Raji (cell line): Measurements from ENCODE around the gene GP1BB.

Experiments used
- POLR2A ChIP-seq: IDR thresholded peaks from 2 replicates; pipeline ENCODE4 v1.6.1; 2011; ENCODE audit warnings: low read depth, low read length, control low read depth; ENCODE audit not compliant: insufficient read depth

The GP1BB gene

GRCh38 chr22:19738664-19739447 lies 15.5 kb downstream of the GP1BB start:
- no peak for TF ChIP-seq POLR2A

GRCh38 chr22:19739448-19739895 lies 16.1 kb downstream of the GP1BB start:
- TF ChIP-seq POLR2A: no peak

- TF ChIP-seq POLR2A: no peak
Measured at GRCh38 chr22:19739911-19740449, 16.6 kb downstream of the GP1BB start.

GRCh38 chr22:19740586-19740985 lies 17.2 kb downstream of the GP1BB start:
- TF ChIP-seq POLR2A: no peak

GRCh38 chr22:19741053-19741452 lies 17.7 kb downstream of the GP1BB start:
- no peak for TF ChIP-seq POLR2A

DNA sequence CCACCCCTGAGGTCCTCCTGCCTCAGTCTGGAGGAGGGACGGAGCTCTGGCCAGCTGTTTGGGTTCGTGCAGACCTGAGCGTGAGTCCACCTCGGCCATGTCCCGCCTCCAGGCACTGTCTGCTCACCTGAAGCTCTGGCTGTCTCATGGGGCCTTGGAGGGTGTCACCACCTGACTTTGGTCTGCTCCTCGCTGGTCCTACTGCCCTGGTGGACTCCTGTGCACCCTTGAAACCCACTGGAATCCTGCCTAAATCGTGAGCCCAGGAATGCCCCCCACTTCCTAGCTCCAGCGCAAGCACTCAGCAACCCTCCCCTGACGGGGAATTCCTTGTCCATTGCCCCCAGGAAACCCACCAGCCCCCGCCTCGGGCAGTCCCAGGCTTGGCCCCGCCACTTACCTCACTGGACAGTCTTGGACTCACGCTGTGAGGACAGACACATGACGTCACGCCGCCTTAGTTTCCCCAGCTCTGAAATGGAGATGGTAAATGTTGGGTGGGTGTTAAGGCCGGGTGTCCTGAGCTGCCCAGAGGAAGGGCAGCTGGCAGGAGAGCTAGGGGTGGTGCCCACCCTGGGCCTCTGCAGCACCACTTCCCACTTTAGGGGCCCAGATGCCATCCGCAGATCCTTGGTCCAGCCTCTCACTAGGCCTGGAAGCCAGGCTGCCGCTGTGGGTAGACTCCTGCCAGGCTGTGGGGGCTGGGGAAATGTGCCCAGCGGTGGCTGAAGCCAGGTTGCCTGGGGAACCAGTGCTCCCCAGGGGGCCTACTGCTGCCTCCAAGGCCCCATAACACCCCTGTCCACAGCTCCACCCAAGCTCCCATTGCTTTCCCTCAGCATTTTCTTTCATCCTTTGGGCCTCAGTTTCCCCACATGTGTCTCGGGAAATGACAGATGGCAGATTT lies 19.1 kb downstream of the GP1BB start:
- no peak for TF ChIP-seq POLR2A

- TF ChIP-seq POLR2A: no peak
Measured at GRCh38 chr22:19743081-19743480, 19.7 kb downstream of the GP1BB start.

GRCh38 chr22:19743651-19744050 lies 20.3 kb downstream of the GP1BB start:
- no peak for TF ChIP-seq POLR2A

DNA sequence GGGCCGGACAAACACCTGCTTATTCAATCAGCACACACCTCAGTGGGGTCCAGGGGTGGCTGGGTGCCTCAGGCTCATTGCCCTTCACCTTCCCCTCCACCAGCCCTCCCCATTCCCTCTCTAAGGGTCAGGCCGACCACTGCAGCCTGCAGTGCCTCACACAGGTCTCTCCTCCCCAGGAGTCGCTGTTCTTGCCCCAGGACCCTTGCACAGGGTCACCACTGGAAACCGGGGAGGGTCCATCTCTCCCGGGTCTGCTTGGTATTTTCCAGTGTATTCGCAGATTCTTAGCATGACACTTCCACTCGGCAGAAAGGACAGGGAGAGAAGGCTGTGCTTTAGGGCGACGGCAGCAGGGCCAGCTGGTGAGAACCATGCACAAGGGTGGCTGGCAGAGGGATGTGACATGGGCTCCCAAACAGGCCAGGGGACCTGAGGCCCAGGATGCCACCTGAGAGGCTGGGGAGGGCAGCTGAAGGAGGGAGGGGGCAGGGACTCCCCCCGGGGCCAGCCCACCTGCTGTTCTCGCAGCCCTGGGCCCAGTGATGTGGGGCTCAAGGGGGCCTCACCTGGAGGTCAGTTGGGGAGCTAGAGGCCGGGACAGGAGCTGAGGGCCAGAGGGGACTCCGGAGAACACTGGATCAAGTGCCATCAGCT lies 21.1 kb downstream of the GP1BB start:
- no peak for TF ChIP-seq POLR2A

GRCh38 chr22:19745155-19746101 lies 22.1 kb downstream of the GP1BB start:
- TF ChIP-seq POLR2A: no peak

GRCh38 chr22:19746726-19747125 lies 23.4 kb downstream of the GP1BB start:
- TF ChIP-seq POLR2A: no peak

DNA sequence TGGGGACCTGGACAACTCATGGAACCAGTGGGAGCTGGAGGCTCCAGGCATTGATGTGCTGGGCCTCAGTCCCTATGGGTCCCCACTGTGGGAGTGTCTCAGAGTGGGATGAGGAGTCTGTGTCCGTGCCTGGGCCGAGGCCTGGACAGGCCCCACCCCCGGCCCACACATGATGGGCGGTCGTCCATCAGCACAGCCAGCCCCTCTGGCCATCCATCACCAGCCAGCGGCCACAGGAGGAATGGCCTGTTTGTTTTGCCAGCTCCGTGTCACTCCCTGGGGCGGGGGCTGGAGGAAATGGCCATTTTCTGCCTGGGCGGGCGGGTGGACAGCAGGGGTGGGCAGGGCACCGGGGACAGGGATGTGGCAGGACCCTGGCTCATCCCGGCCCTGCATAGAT lies 24.2 kb downstream of the GP1BB start:
- TF ChIP-seq POLR2A: no peak

- TF ChIP-seq POLR2A: no peak
Measured at GRCh38 chr22:19748139-19748538, 24.8 kb downstream of the GP1BB start.
